Vagina (tissue), 2 donors: ENCODE measurements around the gene WDR91.

Source experiments
- CTCF ChIP-seq, 3 experiments: fragments of 450-650 bp in 2 of 3; fragments of 200-600 bp in 1 of 3; sonication (generic) in 1 of 3; IDR thresholded peaks; one replicate each; pipeline ENCODE4 v1.5.1; 2017 to 2019; ENCODE audit warnings: antibody characterized with exemption in 3 of 3, mild to moderate bottlenecking in 2 of 3, moderate library complexity in 2 of 3
- POLR2A ChIP-seq, 2 donors: fragments of 450-650 bp; IDR thresholded peaks; one replicate each; pipeline ENCODE4 v1.6.1; 2017; ENCODE audit warnings: antibody characterized with exemption in 2 of 2, mild to moderate bottlenecking in 2 of 2, moderate library complexity in 2 of 2
- POLR2AphosphoS5 ChIP-seq, 2 donors: sonication (generic); formaldehyde crosslinking; IDR thresholded peaks; one replicate each; pipeline ENCODE4 v1.9.0; 2017; ENCODE audit warnings: antibody characterized with exemption in 2 of 2, mild to moderate bottlenecking in 2 of 2, low read depth in 1 of 2; ENCODE audit not compliant: insufficient read depth in 1 of 2

GRCh38 chr7:135168489-135169140 is 42.7 kb downstream of the WDR91 start:
- no peak for TF ChIP-seq CTCF (IDR thresholded peaks at IDR 0.05)
- TF ChIP-seq POLR2AphosphoS5 (IDR thresholded peaks at IDR 0.05; ENCODE audit: insufficient read depth in 1 of 2, low read depth in 1 of 2) = no peak
- no peak for TF ChIP-seq POLR2A (IDR thresholded peaks at IDR 0.05)
